ENCODE data around the gene ANGPTL1. TPM values are rescaled to one million over a fixed set of nuclear protein-coding genes. Genes with fewer than 3 reads are reported as not detected.
"Not testable (repeated sequence)": the region's sequence is repeated elsewhere in the genome, so short reads cannot be mapped to it uniquely, and the experiment has no call there.

ANGPTL1 gene
- polyA plus RNA-seq, 2 of the 4 experiments (the other 2 are of a cell fraction): 0.12 TPM; not detected in 1

- H3K4me1 ChIP-seq: no peaks in the 10 kb centered on the region
- ChIA-PET CTCF (interaction anchor here (1.4 kb wide), 1 partner anchor 15 kb away, joined by 5 read pairs; no protein-coding TSS in a partner anchor), POLR2A (no interaction called here)
- DNase-seq (ENCODE audit: low read depth in 1 of 2, low spot score in 1 of 2): no peak
- TF ChIP-seq JUN (IDR thresholded peaks at IDR 0.05) (no peak), FOSB (CRISPR knock-in tag; IDR thresholded peaks at IDR 0.05) (no peak), KDM1A (IDR thresholded peaks at IDR 0.05; ENCODE audit: low read depth) (no peak), MAFK (IDR thresholded peaks at IDR 0.05; ENCODE audit: partially characterized antibody) (no peak), HOXB5 (CRISPR knock-in tag; IDR thresholded peaks at IDR 0.05) (no peak), NPAS2 (CRISPR knock-in tag; IDR thresholded peaks at IDR 0.05; ENCODE audit: borderline replicate concordance) (no peak), RFX5 (IDR thresholded peaks at IDR 0.05) (no peak), GATA3 (IDR thresholded peaks at IDR 0.05; ENCODE audit: borderline replicate concordance) (no peak), HDAC2 (IDR thresholded peaks at IDR 0.05) (no peak), CHD4 (IDR thresholded peaks at IDR 0.05; ENCODE audit: borderline replicate concordance) (no peak), POLR2AphosphoS2 (conservative IDR thresholded peaks at IDR 0.05; ENCODE audit: low read length) (no peak)
- TF ChIP-seq, protein P1, sequence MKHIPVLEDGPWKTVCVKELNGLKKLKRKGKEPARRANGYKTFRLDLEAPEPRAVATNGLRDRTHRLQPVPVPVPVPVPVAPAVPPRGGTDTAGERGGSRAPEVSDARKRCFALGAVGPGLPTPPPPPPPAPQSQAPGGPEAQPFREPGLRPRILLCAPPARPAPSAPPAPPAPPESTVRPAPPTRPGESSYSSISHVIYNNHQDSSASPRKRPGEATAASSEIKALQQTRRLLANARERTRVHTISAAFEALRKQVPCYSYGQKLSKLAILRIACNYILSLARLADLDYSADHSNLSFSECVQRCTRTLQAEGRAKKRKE (CRISPR knock-in tag; IDR thresholded peaks at IDR 0.05; ENCODE audit: low read depth): no peak
- TF ChIP-seq, protein P2, sequence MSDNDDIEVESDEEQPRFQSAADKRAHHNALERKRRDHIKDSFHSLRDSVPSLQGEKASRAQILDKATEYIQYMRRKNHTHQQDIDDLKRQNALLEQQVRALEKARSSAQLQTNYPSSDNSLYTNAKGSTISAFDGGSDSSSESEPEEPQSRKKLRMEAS (IDR thresholded peaks at IDR 0.05): no peak
- no peaks in the 10 kb centered on the region for H3K9me3 ChIP-seq
- H3K4me3 ChIP-seq: no peak overlapping the region
- FAIRE-seq: no peak
- ATAC-seq: no peak
- WGBS (ENCODE audit: missing lambda C conversion rate): 95% methylated on average over 2 of the region's 2 CpGs
- H3K4me2 ChIP-seq: no peak overlapping the region
- no peak overlapping the region for H3K27ac ChIP-seq
Observed at GRCh38 chr1:178857126-178857525, 13.8 kb downstream of the ANGPTL1 start.

GRCh38 chr1:178849918-178850317, 21.0 kb downstream of the ANGPTL1 start:
- H3K4me1 ChIP-seq: peaks cover 13% of the 10 kb centered on the region
- H3K27ac ChIP-seq: no peak overlapping the region
- ChIA-PET CTCF (interaction anchor here (1.5 kb wide), 1 partner anchor 13 kb away, joined by 3 read pairs; no protein-coding TSS in a partner anchor), POLR2A (no interaction called here)
- no peak for TF ChIP-seq CEBPB (IDR thresholded peaks at IDR 0.05)
- no peak for TF ChIP-seq FOXS1 (CRISPR knock-in tag; IDR thresholded peaks at IDR 0.05)
- no peak for TF ChIP-seq EHF (CRISPR knock-in tag; IDR thresholded peaks at IDR 0.05)
- no peak for TF ChIP-seq SREBF2 (IDR thresholded peaks at IDR 0.05)
- no peak for TF ChIP-seq CHD2 (IDR thresholded peaks at IDR 0.05; ENCODE audit: low read length, partially characterized antibody)
- no peak for TF ChIP-seq FOSB (CRISPR knock-in tag; IDR thresholded peaks at IDR 0.05)
- no peak for TF ChIP-seq NFE2L2 (conservative IDR thresholded peaks at IDR 0.05; ENCODE audit: low read length)
- TF ChIP-seq TP53 (CRISPR knock-in tag; IDR thresholded peaks at IDR 0.05): no peak
- TF ChIP-seq HOXB13 (CRISPR knock-in tag; IDR thresholded peaks at IDR 0.05; ENCODE audit: low read depth): no peak
- DNase-seq (ENCODE audit: low read depth in 1 of 2, low spot score in 1 of 2) (no peak), FAIRE-seq (no peak), ATAC-seq (no peak)
- WGBS (ENCODE audit: missing lambda C conversion rate): 91% methylated on average over 2 of the region's 2 CpGs
- no peak overlapping the region for H3K4me3 ChIP-seq
- no peak overlapping the region for H3K4me2 ChIP-seq
- H3K9me3 ChIP-seq: no peaks in the 10 kb centered on the region

- H3K27ac ChIP-seq; ATAC-seq; POLR2A ChIA-PET; FAIRE-seq; H3K4me3 ChIP-seq; DNase-seq (ENCODE audit: low read depth in 1 of 2, low spot score in 1 of 2); H3K9me3 ChIP-seq: not testable (repeated sequence)
- Histone ChIP-seq H3K4me2 (peak overlapping the region; percentile 53), H3K4me1 (peaks cover 13% of the 10 kb centered on the region)
- 95% methylated on average over 1 of the region's 1 CpG for WGBS (ENCODE audit: missing lambda C conversion rate)
- CTCF ChIA-PET: interaction anchor here (0.7 to 0.9 kb wide), 2 partner anchors 14 to 305 kb away, joined by 3 read pairs; no protein-coding TSS in a partner anchor
Observed at GRCh38 chr1:178847919-178848318, 23.0 kb downstream of the ANGPTL1 start.

DNA sequence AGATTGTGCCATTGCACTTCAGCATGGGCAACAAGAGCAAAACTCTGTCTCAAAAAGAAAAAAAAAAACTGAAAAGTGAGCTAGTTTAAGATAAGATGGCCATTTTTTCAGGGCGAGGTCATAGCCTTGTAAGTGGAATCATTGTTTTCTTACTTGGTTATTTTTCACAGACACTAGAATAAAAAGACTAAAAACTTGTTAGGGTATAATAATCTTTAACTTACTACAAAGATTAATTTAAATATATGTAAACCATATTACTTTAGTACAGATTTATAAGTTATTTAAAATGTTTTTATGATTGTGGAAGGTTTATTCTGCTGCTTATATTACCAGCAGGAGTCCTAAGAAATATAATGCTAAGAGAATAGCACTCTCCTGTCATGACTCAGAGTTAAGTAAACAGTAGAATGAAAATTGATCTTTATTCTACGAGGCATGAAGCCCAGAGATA, 23.5 kb downstream of the ANGPTL1 start:
- FAIRE-seq: no peak
- peak in 1 of 2 experiments; percentile 19 for DNase-seq (ENCODE audit: low read depth in 1 of 2, low spot score in 1 of 2)
- H3K4me1 ChIP-seq: peaks cover 13% of the 10 kb centered on the region
- ATAC-seq: peak in 1 of 2 experiments; percentile 57; a peak in 2 of 6 replicates
- ChIA-PET CTCF (interaction anchor here (1.3 kb wide), 1 partner anchor 156 kb away, joined by 5 read pairs; no protein-coding TSS in a partner anchor), POLR2A (no interaction called here)
- H3K4me3 ChIP-seq: no peak overlapping the region
- peak overlapping the region; percentile 53 for H3K4me2 ChIP-seq
- 22% methylated on average over 2 of the region's 2 CpGs for WGBS (ENCODE audit: missing lambda C conversion rate)
- H3K9me3 ChIP-seq: no peaks in the 10 kb centered on the region
- H3K27ac ChIP-seq: peak overlapping the region in 1 of 2 experiments; percentile 40; a peak in 2 of 6 replicates
- TF ChIP-seq, protein P1 (CRISPR knock-in tag; IDR thresholded peaks at IDR 0.05; ENCODE audit: low read depth): no peak
- TF ChIP-seq FOSL2 (IDR thresholded peaks at IDR 0.05) (0 out of 2 replicates have a peak, but pooled peaks have one; percentile 30), FOSL2 (CRISPR knock-in tag; IDR thresholded peaks at IDR 0.05) (0 out of 2 replicates have a peak, but pooled peaks have one; percentile 22), FOXS1 (CRISPR knock-in tag; IDR thresholded peaks at IDR 0.05) (no peak)
